NCI-H82 (cell line): ENCODE results near the gene ABCB10.
"Not testable (repeated sequence)": the region's sequence is repeated elsewhere in the genome, so short reads cannot be mapped to it uniquely, and the experiment has no call there.

Experiments used
- DNase-seq: peaks from one replicate; lab custom pipeline; 2025; lab: John Stamatoyannopoulos, UW

The ABCB10 gene

GRCh38 chr1:229536982-229537381 lies 21.5 kb downstream of the ABCB10 start:
- DNase-seq: no peak

GRCh38 chr1:229535230-229535629 lies 23.3 kb downstream of the ABCB10 start:
- no peak for DNase-seq

- no peak for DNase-seq
Observed at GRCh38 chr1:229531326-229531725, 27.2 kb downstream of the ABCB10 start.

DNA sequence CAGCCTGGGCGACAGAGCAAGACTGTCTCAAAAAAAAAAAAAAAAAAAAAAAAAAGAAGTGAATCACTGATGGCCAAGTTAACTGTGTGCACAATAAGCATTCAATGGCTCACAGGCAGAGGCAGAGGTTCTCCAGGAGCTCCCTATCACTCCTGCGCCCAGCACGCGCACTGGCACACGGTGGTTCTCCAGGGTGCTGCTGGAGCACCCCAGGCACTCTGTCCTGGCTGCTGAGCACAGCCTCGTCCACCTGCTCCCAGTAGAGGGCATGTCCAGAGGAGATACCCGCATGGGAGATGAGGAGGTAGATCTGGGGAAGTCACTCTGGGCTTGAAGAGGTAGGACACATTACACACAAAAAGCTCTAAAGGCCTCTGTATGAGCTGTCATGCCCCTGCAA lies 28.9 kb downstream of the ABCB10 start:
- DNase-seq: no peak

DNA sequence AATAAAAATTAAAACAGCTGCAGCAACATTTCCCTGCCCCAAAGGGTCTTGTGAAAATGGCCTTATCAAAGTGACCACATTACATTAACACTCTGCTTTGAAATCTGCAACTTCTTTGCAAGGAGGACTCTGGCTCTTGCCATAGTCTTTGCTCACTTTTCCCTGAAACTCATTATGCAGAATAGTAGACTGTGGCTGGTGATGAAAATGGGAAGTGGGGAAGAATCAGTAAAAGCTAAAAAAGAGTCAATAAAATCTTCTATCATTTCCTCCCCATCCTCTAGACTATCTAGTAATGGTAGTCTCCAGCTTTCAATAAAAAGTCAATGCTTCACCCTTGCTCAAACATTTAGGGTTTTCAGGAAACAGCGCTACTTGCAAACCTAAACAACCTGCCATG lies 31.8 kb downstream of the ABCB10 start:
- no peak for DNase-seq

- no peak for DNase-seq
Observed at GRCh38 chr1:229523052-229523451, 35.5 kb downstream of the ABCB10 start.

- peak; percentile 88 for DNase-seq
Observed at GRCh38 chr1:229514578-229515275, 43.8 kb downstream of the ABCB10 start.

GRCh38 chr1:229511625-229512024 lies 46.9 kb downstream of the ABCB10 start:
- not testable (repeated sequence) for DNase-seq

GRCh38 chr1:229511201-229511600 lies 47.3 kb downstream of the ABCB10 start:
- DNase-seq: not testable (repeated sequence)

DNA sequence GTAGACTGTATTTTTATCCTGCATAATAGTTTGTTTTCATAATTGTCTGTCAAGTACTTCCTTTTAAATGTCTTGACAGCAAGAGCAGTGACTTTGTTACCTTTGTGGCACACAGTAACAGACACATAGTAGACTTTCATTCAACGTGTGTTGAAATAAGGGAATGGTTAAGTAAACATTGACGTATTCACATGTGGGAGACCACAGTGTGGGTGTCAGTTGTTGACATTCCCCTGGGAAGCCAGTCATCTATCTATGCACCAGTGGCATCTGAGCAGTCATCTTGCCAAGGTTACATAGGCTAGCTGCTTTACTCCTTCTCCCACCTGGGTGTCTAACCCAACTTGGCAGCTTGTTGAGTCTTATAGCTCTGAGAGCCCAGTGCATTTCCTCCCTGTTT lies 48.9 kb downstream of the ABCB10 start:
- DNase-seq: no peak

- DNase-seq: peak; percentile 34
Observed at GRCh38 chr1:229508823-229509337, 49.6 kb downstream of the ABCB10 start.

DNA sequence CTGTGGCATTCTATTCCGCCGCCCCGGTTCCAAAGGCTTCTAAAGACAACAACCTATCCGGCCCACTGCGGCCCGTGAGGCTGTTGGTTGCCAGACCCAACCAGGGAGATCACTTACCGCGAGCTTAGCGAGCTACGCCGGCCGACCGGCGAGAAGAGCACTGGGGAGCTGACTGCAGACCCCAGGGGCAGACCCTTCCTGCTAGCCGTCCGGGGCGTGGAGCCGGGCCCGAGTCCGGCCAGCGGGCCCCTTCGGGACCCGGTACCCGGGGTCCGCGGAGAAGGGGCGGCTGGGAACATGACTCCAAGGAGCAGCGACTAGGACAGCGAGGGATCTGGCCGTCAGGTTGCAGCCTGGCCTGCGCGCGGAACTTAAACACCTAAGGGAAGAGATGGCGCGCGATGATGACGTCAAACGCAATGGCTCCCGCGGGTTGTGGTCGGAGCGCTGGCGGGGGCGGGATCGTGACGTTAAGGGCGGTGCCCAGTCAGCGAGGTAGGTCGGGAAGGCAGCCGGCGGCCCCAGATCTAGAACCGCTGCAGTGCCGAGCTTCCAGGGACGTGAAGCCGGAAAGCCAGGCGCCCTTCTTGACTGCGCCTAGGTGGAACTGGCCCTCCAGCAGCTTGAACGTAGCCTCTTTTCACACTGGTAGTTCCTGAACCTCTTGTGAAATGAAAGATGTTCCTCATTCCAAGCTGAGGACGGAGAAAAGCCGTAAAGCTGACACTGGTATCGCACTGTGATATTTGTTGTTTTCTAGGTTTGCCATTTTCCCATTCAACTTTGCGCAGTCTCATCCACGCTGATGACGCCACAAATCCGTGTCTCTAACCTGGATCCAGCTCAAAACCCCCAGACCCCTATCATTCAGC lies 50.3 kb downstream of the ABCB10 start, which contains the start of gene NUP133:
Gene NUP133 (minus strand): TSS at position 391 of the 872 bp plus-strand sequence. CDS start 92 bp downstream, at position 299.
- peak; percentile 100 for DNase-seq

DNA sequence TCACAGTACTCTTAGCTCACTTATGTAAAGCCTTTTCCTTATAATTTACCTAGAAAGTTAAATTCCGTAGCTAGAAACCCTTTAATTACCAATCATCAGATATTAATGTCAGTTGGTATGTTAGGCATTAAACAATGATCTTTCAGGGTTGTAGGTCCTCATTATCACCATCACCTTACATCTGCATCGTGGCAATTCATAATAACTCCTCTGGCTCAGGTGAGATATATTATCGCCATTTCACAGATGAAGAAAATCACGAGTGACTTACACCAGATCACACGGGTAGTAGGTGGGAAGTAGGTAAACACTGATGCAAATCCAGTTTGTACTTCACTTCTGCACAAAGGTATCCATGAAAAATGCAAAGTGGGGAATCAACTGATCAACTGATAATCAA lies 51.0 kb downstream of the ABCB10 start:
- DNase-seq: no peak

DNA sequence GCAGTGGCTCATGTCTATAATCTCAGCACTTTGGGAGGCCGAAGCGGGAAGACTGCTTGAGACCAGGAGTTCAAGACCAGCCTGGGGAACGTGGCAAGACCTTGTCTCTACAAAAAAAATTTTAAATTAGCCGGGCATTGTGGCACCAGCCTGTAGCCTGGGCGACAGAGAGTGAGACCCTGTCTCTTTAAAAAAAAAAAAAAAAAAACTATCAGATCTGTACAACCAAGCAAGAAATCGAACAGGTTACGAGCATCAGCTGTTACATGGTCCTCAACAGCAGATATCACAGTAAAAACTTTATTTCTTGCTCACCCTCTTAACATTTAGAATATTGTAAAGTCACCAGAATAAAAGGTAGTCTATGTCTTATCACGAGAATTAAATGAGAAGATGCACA lies 51.9 kb downstream of the ABCB10 start:
- DNase-seq: peak; percentile 10

- DNase-seq: no peak
Observed at GRCh38 chr1:229495782-229496181, 62.7 kb downstream of the ABCB10 start.

DNA sequence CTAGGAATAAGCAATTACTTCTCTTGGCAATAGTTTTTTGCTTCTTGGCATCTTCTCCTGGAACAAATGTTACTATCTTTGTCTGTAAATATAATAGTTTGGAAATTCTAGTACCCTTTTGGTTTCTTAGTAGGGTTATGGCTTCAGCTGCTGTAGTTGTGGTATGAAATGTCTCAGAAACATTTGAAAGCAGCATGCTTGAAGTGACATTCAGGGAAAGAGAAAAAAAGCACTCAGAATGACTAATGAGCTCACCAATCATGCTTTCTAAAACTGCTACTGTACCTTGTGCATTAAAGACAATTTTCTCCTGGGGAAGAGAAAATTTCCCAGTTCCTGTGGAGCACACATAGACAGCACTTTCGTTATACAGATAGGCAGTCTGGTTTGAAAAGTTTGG lies 71.3 kb downstream of the ABCB10 start:
- no peak for DNase-seq

GRCh38 chr1:229485318-229485717 lies 73.2 kb downstream of the ABCB10 start:
- no peak for DNase-seq

DNA sequence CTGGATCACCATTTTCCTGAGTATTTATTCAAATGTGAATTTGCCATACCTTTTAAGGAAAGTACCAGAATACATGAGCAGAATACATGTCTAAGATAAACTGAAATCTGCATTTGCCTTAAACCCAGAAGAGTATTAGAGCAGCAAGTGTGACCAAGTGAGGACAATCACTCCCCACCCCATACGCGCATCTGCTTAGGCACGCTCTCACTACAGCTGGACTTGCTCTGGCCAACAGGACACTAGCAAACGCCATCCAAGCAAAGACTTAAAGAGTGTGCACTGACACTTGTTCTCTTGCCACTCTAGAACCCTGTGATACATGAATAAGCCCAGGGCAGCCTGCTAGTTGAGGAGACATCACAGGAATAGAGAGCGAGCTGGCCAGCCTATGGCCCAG lies 76.0 kb downstream of the ABCB10 start:
- no peak for DNase-seq

GRCh38 chr1:229480495-229480894 lies 78.0 kb downstream of the ABCB10 start:
- no peak for DNase-seq

GRCh38 chr1:229479660-229480399 lies 78.7 kb downstream of the ABCB10 start:
- peak; percentile 10 for DNase-seq

- no peak for DNase-seq
Observed at GRCh38 chr1:229478852-229479251, 79.7 kb downstream of the ABCB10 start.

DNA sequence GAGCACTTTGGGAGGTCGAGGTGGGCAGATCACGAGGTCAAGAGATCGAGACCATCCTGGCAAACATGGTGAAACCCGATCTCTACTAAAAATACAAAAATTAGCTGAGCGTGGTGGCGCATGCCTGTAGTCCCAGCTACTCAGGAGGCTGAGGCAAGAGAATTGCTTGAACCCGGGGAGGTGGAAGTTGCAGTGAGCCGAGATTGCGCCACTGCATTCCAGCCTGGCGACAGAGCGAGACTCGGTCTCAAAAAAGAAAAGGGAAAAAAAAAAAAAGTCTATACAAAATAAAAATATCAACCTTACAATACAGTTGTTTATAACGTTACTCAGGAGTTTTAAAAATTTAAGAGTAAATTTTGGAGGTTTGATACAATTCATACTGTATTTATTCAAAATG lies 82.6 kb downstream of the ABCB10 start:
- not testable (repeated sequence) for DNase-seq
